ENCODE measurements around the gene EP400.

Gene EP400

DNA sequence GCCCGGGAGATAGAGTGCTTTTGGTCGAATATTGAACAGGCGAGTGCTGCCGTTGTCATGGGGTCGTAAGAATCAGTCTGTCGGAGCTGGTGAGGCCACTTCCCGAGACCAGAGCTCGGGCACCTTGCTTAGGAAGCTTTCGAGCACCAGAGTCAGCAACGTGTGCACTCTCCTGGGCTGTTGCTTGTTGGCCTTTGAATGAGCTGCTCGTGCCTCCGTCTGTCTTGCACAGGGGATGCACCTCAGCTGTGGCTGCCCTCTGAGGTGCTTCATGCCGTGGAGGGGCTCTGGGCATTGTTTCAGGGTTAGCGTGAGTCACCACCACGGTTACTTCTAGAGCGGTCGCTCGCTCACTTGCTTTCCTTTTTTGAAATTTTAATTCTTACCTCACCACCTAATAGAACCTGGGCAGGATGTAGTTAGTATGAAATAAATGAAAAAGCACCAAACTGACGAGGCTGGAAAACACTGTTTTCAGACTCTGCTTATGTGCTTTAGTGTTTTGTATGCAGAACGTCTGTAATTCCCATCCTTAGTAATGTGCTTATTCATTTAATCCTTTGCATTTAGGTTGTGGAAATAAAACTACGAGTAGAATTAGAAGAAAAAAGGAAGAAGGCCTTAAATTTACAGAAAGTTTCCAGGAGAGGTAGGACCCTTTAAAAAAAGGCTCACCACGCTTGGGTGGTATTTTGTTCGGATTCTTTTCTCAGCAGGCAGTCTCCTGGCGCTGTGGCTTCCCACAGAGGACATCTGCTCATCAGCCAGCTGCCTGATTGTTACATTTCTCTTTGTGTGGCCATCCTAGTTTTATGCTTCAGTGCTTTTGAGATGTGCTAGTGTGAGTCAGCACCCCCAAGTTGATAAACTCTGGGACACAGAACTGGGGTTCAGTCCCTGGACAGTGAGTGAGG is 40.6 kb downstream of the EP400 start:
- no peak for DNase-seq

DNA sequence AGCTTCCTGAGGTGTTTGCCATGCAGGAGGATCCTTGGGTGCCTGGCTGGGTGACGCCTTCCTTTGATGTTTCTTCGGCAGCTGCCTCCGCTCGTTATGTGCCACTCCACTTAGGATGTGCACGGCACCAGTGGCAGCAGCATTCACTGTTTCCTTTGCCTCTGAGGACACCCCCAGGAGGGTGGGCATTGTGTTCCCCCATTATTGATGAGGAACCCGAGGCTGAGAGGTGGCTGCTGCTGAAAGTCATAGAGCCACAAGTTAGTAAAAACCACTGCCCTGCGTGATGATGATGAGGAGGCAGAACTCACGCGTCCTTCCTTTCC is 41.2 kb downstream of the EP400 start:
- DNase-seq: no peak

DNA sequence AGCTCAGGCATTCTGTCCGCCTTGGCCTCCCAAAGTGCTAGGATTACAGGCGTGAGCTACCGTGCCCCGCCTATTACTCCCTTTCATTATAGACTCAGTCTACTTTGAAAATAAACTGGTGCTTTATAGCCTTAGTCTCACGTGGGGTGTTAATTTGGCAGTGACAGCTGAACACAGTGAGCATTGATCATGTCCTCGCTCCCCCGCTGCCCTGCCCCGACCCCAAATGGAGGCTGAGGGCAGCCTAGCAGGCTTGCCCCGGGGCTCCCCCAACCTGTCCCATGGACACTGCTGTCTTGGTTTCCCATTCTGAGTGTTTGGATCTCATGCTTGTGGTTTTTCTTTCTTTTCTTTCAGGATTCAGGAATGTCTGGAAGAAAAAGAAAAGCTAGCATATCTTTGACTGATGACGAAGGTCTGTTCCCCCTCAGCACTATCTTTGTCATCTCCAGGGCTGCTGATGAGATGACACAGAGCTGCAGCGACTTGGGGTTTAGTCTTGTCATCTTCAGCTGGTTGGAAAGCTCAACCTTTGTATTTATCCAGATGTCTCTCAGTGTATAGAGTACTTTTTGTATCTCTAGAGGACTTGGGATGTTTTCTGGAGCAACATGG is 42.2 kb downstream of the EP400 start:
- DNase-seq: no peak

DNA sequence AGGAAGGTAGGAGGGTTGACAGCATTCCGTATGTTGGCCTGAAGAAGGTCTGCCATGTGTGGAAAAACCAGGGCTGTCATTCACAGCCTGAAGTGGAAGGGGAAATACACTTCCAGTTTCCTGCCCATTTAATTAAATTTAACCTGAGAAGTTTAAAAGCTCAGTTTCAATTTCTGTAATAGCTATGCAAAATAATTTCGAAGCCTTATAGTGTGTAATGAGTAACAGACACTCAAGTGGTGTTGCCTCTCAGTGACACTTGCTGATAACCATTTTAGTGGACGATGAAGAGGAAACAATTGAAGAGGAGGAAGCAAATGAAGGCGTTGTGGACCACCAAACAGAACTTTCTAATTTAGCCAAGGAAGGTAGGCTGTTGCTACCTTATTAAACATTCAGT is 44.8 kb downstream of the EP400 start:
- no peak for DNase-seq

DNA sequence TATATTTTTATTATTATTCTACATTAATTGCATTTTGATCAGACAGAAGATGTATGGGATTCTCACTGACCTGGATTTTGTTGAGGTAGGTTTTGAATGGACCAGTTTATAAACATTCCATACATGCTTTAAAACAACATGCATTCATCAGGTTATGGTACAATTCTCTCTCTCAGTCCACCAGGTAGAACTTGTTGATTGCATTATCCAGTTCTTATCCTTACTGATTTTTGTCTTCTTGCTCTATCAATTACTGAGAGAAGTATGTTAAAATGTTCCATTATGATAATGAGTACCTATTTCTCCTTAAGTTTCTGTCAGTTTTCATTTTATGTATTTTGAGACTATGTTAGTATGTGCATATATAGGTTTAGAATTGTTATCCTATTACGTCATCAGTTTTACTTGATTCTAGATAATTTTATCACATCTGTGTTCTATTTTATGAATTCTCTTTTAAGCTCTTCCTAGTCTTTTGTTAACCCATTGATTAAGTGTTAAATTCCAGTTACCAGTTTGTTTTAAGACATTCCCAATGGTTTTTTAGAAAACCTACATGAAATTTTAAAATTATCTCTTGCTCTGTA is 50.6 kb downstream of the EP400 start:
- DNase-seq: no peak

DNA sequence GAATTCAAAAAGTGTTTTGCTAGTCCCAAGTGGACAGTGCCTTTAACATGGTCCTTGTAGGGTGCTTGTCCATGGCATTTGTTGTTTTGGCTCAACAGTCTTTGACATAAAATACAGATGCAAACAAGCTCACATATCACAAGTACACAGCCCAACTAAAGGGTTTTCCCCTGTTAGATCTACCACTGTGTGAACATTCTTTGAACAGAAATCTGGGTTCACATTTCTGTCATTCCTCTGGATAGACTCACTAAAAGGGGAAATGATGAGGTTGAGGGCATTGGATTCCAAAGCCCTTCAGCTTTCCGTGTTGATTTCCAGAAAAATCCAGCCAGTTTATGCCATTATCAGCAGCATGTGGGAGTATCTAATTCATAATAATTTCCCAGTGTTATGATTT is 54.1 kb downstream of the EP400 start:
- DNase-seq: no peak

DNA sequence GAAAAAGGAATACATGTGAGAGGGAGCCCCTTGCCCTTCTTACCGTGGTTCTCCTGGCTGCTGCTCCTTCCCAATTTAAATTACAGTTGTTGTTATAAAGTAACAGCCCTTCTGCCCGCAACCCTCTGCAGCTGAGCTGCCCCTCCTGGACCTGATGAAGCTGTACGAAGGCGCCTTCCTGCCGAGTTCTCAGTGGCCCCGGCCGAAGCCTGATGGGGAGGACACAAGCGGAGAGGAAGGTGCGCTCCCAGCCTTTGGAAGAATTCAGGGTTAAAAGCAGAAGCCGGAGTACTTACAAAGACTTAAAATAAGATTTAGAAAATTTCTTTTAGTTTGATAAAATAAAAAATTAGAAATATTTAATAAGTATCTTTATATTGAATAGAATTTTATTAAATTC is 55.2 kb downstream of the EP400 start:
- no peak for DNase-seq

DNA sequence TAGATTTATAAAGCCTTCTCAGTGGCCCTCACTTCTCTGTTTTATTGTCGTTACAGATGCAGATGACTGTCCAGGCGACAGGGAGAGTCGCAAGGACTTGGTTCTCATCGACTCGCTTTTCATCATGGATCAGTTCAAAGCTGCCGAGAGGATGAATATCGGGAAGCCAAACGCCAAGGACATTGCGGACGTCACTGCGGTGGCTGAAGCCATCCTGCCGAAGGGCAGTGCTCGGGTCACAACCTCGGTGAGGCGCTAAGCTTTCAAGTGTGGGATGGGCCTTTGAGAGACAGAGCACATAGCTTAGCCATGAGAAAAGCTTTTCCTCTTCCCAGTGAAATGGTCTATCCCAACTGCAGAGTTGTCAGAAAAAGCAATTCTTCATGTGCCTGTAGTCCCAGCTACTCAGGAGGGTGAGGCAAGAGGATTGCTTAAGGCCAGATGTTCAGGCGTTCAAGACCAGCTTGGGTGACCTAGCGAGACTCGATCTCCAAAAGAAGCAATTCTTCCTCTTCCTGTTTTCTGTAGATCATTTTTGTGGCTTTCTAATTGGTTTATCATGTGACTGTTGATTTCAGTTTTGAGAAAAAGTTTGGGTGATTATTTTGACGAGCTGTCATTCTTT is 56.4 kb downstream of the EP400 start:
- no peak for DNase-seq

DNA sequence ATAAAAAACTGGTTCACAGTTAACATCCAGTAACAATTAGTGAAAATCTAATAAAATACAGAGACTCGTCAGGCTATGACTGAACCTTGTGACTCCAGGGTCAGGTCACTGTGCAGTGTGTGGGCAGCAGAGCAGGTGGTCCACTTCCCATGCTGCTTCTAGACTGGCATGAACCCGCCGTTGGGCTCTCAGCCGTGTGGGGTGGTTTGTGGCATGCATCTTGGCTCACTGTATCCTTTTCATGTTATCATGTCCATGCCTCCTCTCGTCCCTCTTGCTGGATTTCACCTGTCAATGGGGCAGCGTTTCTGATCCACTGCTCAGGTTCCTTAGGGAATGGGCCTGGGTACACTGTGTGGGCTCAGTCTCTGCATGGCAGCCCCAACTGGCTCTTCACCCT is 57.3 kb downstream of the EP400 start:
- DNase-seq: no peak

DNA sequence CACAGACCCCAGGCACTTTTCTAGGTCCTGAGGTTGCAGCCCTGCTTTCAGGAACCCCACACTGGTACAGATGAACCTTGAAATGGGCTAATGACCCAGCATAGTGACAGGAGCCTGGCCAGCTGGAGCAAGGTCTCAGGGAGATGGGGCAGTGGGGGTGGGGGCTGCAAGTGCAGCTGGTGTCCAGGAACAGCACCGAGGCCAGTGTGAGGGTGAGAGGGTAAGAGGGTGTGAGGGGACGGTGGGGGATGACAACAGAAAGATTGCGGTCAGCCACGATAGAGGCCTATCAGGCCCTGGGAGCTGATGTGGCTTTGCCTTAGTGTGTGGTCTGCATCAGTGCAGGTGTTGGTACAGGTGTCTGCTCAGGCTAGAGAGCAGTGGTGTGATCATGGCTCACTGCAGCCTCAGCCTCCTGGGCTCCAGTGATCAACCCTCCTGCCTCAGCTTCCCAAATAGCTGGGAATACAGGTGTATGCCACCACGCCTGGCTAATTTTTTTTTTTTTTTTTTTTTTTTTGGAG is 59.7 kb downstream of the EP400 start:
- DNase-seq: no peak

DNA sequence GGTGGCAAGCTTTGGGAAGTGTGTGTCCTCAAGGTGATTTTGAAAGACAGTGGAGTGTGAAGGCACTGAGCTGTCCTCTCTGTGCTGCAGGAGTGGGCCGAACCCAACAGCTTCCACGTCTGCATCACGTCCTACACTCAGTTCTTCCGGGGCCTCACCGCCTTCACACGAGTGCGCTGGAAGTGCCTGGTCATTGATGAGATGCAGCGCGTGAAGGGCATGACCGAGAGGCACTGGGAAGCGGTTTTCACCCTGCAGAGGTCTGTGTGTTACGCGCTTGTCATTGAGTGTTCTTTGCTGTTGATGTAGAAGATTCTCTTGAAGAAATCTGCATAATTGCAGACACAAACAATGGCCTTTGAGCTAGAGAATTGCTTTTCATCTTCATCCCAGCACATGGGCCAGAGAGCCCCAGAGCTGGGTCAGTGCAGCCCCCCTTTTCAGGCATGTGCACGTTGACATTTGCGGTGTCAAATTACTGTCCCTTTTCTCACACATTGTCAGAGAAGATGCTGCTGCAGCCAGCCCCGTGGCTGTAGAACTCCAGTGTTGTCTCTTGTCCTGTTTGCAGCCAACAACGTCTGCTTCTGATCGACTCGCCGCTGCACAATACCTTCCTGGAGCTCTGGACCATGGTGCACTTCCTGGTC is 63.3 kb downstream of the EP400 start:
- DNase-seq: no peak

DNA sequence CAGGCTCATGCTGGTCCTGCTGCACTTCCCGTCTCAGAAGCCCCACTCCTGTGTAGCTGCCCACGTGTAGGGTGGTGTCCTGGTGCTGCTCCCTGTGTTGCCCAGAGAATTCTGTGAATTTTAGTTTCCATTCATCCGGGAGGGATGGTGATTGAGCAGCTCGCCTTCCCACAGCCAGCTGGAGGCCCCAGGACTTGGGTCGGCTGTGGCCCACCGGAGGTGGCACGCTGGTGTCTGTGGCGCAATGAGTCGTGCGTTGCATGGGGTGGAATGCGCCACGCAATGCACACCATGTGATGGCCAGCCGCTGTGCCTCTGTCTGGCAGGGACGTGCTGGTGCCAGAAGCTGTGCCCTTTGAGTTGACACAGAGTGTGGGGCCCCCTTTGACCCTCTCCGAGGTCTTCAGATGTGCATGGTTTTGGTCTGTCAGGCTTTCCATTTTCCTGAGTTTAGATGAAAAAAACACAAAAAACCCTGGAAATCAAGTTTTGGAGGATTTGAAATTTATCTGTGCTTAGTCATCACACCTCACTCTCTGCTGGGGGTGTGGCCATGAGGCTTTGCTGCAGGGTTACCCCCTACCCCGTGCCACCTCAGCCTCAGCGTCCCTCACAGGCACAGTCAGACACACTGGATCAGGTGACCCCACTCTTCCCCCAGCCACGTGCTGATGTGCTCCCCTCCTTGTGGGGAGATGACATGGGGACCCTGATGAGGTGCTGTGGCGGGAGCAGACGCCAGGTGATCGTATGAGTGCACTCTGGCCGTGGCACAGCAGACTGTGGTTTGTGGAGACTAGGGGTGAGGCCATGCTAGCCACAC is 64.6 kb downstream of the EP400 start:
- DNase-seq: no peak

DNA sequence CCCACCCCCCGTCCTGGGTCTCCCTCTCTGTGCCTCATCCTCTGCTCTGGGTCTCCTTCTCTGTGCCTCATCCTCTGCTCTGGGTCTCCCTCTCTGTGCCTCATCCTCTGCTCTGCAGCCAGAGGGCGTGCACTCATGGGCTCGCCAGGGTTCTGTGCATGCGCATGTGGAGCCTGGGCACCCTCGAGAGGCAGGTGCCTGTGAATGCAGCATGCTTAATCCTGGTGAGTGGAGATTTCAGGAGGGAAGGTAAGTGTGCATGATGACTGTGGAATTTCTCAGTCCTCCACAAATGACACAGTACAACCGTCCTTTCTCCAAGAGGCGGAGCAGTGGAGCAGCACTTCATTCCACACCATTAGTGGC is 65.2 kb downstream of the EP400 start:
- no peak for DNase-seq

DNA sequence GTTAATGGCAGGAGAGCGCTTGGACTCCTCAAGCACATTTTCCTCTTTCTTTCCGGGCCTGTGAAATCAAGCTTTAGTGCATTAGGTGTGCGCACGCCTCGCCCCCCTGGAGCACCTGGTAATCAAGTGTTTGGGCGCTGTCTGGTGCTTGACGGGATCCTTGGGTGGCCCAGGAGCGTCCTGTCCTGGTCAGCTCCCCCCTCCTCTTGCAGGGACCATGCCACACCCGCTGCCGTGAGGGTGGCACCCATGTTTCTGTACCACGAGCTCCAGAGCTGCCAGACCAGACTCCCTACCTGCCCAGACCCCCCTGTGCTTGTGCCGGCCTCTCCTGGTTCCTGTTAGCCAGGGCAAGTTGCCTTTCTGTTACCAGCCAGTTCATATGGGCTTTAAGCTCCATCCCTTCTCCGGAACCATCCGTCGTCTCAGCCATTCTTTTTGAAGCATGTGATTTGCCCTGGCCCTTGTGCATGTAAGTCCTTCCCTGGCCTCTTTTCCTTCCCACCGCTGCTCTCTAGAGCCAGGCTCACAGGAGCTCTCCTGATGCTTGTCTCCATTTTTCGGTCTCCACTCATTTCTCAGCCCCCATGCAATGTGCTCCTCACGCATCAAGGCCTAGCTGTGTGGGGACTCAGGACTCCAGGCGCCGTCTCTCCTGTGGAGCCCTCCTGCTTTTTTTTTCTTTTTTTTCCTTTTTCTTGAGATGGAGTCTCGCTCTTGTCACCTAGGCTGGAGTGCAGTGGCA is 66.1 kb downstream of the EP400 start:
- no peak for DNase-seq

DNA sequence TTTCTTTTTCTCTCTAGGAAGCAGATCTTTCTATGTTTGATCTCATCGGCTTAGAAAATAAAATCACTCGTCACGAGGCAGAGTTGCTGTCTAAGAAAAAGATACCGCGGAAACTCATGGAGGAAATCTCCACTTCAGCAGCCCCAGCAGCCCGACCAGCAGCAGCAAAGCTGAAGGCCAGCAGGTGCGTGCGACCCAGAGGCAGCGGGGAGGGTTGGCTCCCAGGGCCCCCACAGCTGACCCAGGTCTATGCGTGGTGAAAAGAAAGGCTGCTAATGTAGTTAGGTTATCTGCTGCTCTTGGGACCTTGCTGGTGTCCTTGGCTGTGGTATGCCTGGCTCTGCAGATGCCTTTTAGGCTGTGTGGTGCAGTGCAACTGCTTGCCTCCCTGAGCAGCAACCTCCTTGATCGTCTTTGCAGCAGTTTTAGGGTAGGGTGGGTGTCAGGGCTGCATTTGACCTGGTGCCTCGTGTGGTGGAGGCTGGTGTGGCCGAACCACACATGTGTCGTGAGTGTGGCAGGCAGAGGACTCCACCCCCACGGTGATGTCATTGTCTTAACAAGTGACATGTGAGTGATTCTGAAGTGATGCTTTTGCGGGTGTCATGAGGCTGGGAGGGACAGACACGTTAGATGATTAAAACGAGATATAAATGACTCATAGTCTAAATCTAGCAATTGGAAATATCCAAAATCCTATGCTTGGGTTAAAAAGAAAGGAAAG is 68.6 kb downstream of the EP400 start:
- no peak for DNase-seq

DNA sequence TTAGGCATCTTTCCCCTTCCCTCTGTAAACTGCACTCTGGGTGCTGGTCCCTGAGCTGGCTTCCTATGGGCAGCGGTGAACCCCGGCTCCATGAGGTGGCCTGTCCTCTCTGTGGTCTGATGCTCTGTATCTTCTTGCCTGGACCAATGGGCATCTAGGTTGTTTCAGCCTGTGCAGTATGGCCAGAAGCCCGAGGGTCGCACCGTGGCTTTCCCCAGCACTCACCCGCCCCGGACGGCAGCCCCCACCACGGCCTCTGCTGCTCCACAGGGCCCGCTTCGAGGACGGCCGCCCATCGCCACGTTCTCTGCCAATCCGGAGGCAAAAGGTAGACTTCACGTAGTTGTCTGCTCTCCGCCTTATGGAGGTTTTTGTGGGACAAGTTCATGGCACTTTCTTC is 70.1 kb downstream of the EP400 start:
- DNase-seq: no peak

DNA sequence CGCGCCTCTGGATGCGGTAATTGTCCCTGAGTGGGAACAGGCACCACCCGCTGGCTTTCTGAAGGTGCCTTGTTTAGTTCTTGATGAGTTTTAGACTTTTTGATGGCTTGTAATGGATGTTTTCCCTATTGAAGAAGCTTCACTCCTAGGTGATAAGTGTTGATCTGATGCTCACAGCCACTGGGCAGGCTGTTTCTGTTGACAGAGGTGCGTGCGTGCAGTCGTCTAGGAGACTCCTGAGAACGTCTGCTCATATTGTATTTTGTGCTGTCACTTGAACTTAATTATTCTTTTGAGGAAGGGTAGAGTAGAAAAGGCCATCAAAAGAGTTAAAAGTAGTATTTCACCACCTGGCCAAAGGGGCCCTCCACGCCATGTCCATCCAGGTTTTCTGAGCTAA is 70.5 kb downstream of the EP400 start:
- DNase-seq: no peak

DNA sequence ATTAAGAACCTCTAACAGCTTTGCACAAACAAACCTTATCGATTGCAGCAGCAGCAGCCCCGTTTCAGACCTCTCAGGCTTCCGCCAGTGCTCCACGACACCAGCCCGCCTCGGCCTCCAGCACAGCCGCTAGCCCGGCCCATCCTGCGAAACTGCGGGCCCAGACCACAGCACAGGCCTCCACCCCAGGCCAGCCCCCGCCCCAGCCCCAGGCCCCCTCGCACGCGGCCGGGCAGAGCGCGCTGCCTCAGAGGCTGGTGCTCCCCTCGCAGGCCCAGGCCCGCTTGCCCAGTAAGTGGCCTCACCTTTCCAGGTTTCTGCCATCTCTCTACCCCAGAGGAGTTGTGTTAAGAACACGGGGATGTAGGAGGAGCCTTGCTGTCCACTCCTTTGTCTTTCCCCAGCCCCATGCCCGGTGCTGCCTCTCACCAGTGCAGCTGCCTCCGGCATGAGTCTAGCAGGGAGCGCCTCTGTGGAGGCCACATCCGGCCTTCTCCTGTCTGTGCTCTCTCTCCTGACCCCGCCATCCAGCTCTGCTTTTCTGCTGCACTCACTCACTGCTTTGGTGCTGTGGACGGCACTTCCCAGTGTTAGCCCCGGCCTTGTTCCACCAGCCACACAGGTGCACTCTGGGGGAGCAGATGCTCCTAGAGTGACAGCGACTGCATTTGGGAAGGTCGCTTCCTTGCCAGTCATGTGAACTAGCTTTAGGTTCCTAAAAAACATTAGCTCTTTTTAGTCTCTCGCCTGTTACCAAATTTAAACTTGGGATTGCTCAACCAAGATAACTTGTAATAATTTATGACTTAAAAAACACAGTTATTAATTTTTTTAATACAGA is 71.5 kb downstream of the EP400 start:
- no peak for DNase-seq

DNA sequence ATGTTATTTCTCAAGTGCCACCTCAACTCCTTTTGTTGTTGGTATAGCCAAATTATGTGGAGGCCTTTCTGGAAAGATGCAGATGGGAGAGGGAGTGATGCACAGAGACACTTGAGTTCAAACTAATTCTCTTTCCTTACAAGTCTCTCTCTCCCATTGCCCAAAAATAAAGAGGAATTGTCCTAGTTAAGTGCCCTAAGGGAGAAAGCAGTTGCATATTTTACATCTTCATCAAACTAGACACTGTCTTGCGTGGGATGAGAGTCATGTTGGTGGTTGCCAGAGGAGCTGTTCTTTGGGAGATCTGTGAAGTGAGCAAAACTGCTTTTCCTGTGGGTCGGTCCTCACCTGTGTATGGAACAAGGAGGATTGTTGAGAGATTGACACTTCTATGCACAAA is 72.2 kb downstream of the EP400 start:
- DNase-seq: no peak

DNA sequence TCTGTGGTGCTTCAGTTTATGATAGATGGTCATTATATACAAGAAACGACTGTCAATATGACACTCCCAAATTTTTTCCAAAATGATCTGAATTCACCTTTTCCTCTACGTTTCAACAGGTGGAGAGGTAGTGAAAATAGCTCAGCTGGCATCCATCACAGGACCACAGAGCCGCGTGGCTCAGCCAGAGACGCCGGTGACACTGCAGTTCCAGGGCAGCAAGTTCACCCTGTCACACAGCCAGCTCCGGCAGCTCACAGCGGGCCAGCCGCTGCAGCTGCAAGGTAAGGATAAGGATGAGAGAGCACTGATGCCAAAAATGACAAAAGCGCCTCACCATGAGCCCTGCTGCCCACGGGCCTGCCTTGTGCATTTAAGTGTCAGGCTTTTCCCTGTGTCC is 73.9 kb downstream of the EP400 start:
- DNase-seq: no peak

Data from NCI-H524 (cell line).